ENCODE measurements around the gene BHLHE40.

Gene BHLHE40

DNA sequence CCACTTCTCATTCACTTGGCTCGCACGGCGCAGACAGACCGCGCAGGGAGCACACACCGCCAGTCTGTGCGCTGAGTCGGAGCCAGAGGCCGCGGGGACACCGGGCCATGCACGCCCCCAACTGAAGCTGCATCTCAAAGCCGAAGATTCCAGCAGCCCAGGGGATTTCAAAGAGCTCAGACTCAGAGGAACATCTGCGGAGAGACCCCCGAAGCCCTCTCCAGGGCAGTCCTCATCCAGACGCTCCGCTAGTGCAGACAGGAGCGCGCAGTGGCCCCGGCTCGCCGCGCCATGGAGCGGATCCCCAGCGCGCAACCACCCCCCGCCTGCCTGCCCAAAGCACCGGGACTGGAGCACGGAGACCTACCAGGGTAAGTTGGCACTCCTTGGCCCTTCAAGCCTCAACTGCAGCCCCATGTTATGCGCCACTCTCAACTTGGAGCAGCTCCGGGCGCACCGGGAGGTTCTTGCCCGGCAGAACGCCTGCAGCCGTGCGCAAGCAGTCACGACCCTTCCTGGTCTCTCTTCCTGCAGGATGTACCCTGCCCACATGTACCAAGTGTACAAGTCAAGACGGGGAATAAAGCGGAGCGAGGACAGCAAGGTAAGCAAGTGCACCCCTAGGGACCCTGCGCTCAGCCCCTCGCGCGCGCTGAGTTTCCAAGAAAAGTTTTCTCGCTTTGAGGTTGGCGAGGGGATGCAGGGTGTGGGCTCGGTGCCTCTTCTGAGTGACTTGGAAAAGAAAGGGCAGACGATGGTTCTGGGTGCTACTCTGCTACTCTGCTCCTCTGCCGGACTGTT lies at the start of gene BHLHE40:
Gene BHLHE40 (plus strand): TSS at position 10 of the 801 bp plus-strand sequence. CDS start 282 bp downstream, at position 292.
- Histone ChIP-seq H3K27ac (peak within 1 kb of the TSS; percentile 99), H3K4me3 (ENCODE audit: low read depth, low read length) (peak within 1 kb of the TSS; percentile 100), H3K36me3 (replicated peaks) (peaks cover 49% of the 10 kb centered on the region), H3K27me3 (replicated peaks) (no peaks in the 10 kb centered on the region)
- no peak for DNase-seq
- TF ChIP-seq CTCF (IDR thresholded peaks at IDR 0.05; ENCODE audit: low read depth, low read length, missing control alignments): no peak
- in situ Hi-C loops (cut with HindIII; ENCODE audit: low pct_ligation_motif_present, low sequenced_read_pairs): loop anchor here (10.0 kb wide), 1 partner anchor 265 kb away; no protein-coding TSS in a partner anchor

- Histone ChIP-seq H3K27me3 (replicated peaks) (no peaks in the 10 kb centered on the region), H3K36me3 (replicated peaks) (no peaks in the 10 kb centered on the region), H3K27ac (no peak overlapping the region), H3K4me3 (ENCODE audit: low read depth, low read length) (no peak overlapping the region)
- in situ Hi-C loops (cut with HindIII; ENCODE audit: low pct_ligation_motif_present, low sequenced_read_pairs): no loop called here
- DNase-seq: no peak
- no peak for TF ChIP-seq CTCF (IDR thresholded peaks at IDR 0.05; ENCODE audit: low read depth, low read length, missing control alignments)
Observed at GRCh38 chr3:4930501-4930900, 48.7 kb upstream of the BHLHE40 start.

- H3K27me3 ChIP-seq (replicated peaks): no peaks in the 10 kb centered on the region
- TF ChIP-seq CTCF (IDR thresholded peaks at IDR 0.05; ENCODE audit: low read depth, low read length, missing control alignments): no peak
- no peak overlapping the region for H3K4me3 ChIP-seq (ENCODE audit: low read depth, low read length)
- in situ Hi-C loops (cut with HindIII; ENCODE audit: low pct_ligation_motif_present, low sequenced_read_pairs): no loop called here
- no peak for DNase-seq
- H3K27ac ChIP-seq: no peak overlapping the region
- no peaks in the 10 kb centered on the region for H3K36me3 ChIP-seq (replicated peaks)
Observed at GRCh38 chr3:4934050-4934449, 45.2 kb upstream of the BHLHE40 start.

- Histone ChIP-seq H3K36me3 (replicated peaks) (no peaks in the 10 kb centered on the region), H3K27ac (no peak overlapping the region), H3K4me3 (ENCODE audit: low read depth, low read length) (no peak overlapping the region), H3K27me3 (replicated peaks) (no peaks in the 10 kb centered on the region)
- no peak for TF ChIP-seq CTCF (IDR thresholded peaks at IDR 0.05; ENCODE audit: low read depth, low read length, missing control alignments)
- in situ Hi-C loops (cut with HindIII; ENCODE audit: low pct_ligation_motif_present, low sequenced_read_pairs): no loop called here
- DNase-seq: no peak
Observed at GRCh38 chr3:4935347-4935746, 43.9 kb upstream of the BHLHE40 start.

DNA sequence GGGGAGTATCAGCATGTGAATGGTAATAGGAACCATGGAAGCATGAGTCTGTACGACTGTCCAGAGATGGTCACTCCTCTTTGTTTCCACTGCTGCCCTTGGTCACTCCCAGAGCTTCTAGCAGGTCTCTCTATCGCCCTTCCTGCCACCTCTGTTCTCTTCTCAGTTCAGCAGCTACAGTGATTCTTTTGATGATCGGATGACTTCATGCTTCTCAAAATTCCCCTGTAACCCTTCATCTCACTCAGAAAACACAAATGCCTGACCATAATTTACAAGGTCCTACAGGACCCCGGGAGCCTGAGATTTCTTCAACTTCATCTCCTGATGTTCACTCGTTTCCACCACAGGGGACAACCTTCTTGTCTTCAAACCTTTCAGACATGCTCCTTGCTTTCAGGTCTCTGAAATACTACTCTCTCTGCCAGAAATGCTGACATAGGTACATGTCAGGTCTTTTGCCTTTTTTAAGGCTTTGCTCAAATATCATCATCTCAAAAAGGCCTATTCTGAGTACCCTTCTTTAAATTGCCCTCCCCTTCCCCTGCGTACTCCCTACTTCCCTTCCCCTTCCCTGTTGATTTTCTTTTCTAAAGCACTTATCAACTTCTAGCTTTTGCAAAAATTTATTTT lies 42.1 kb upstream of the BHLHE40 start:
- Histone ChIP-seq H3K36me3 (replicated peaks) (no peaks in the 10 kb centered on the region), H3K27ac (no peak overlapping the region), H3K27me3 (replicated peaks) (no peaks in the 10 kb centered on the region), H3K4me3 (ENCODE audit: low read depth, low read length) (no peak overlapping the region)
- no peak for DNase-seq
- in situ Hi-C loops (cut with HindIII; ENCODE audit: low pct_ligation_motif_present, low sequenced_read_pairs): no loop called here
- no peak for TF ChIP-seq CTCF (IDR thresholded peaks at IDR 0.05; ENCODE audit: low read depth, low read length, missing control alignments)
